Measurements from ENCODE around the gene CCDC93.

CCDC93 gene

DNA sequence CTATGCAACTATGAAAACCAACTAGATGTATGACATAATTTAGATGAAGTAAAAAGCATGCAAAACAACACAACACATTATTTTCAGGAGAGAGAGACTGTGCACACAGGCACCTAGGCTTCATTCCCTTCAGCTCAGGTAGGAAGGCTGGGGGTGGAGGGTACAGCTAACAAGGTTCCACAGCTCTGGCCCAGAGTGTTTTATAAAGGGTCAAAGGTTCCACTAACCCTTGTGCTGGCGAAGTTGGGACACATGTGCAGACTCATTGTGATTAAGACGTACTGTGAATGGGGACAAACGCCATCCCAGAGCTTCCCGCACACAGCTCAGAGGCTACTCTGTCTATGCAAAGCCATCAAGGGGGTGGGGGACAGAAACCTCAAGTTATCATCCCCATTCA, 19.1 kb downstream of the CCDC93 start:
- no peak overlapping the region for H3K4me3 ChIP-seq (ENCODE audit: low read depth, low read length)
- TF ChIP-seq CTCF (IDR thresholded peaks at IDR 0.05; ENCODE audit: low read depth, low read length) (no peak), MYC (IDR thresholded peaks at IDR 0.05; ENCODE audit: low read depth, low read length) (no peak), POLR2A (IDR thresholded peaks at IDR 0.05; ENCODE audit: extremely low read depth, insufficient read length) (no peak)
- TF ChIP-seq, protein P1, sequence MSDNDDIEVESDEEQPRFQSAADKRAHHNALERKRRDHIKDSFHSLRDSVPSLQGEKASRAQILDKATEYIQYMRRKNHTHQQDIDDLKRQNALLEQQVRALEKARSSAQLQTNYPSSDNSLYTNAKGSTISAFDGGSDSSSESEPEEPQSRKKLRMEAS (IDR thresholded peaks at IDR 0.05; ENCODE audit: low read depth, low read length) = no peak

GRCh38 chr2:117989854-117990438, 23.9 kb downstream of the CCDC93 start:
- DNase-seq (ENCODE audit: low read depth) = no peak
- TF ChIP-seq, protein P1 (IDR thresholded peaks at IDR 0.05; ENCODE audit: low read depth, low read length) = no peak
- TF ChIP-seq CTCF (IDR thresholded peaks at IDR 0.05; ENCODE audit: low read depth, low read length) (no peak), POLR2A (IDR thresholded peaks at IDR 0.05; ENCODE audit: extremely low read depth, insufficient read length) (no peak), MYC (IDR thresholded peaks at IDR 0.05; ENCODE audit: low read depth, low read length) (no peak)
- no peak overlapping the region for H3K4me3 ChIP-seq (ENCODE audit: low read depth, low read length)

More for the DNA sequence above, 19.1 kb downstream of the CCDC93 start:
- no peak for DNase-seq (ENCODE audit: low read depth)

DNA sequence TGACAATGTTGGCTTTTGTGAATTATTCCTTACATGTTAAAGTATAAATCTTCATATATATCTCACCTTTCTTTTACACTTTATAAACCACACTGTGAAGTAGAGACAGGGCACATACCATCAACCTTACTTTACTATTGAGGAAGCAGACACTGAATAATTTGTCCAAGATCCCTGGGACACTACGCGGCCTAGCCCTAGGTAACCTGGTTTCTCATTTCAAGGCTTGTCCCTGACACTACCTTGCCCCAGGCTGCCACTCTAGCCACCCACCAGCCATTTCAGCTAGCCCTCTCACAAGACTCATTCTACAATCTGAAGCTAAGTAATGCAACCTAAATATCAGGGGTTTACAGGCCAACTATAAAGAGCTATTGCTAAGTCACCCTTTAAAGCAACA, 26.7 kb downstream of the CCDC93 start:
- H3K4me3 ChIP-seq (ENCODE audit: low read depth, low read length) = no peak overlapping the region
- TF ChIP-seq, protein P1 (IDR thresholded peaks at IDR 0.05; ENCODE audit: low read depth, low read length) = no peak
- TF ChIP-seq MYC (IDR thresholded peaks at IDR 0.05; ENCODE audit: low read depth, low read length) = no peak
- no peak for TF ChIP-seq POLR2A (IDR thresholded peaks at IDR 0.05; ENCODE audit: extremely low read depth, insufficient read length)
- TF ChIP-seq CTCF (IDR thresholded peaks at IDR 0.05; ENCODE audit: low read depth, low read length) = no peak

GRCh38 chr2:117985092-117985491, 28.8 kb downstream of the CCDC93 start:
- TF ChIP-seq, protein P1 (IDR thresholded peaks at IDR 0.05; ENCODE audit: low read depth, low read length) = no peak
- TF ChIP-seq POLR2A (IDR thresholded peaks at IDR 0.05; ENCODE audit: extremely low read depth, insufficient read length) = no peak
- no peak for TF ChIP-seq MYC (IDR thresholded peaks at IDR 0.05; ENCODE audit: low read depth, low read length)
- TF ChIP-seq CTCF (IDR thresholded peaks at IDR 0.05; ENCODE audit: low read depth, low read length) = no peak
- H3K4me3 ChIP-seq (ENCODE audit: low read depth, low read length) = no peak overlapping the region
- no peak for DNase-seq (ENCODE audit: low read depth)

More for the DNA sequence above, 26.7 kb downstream of the CCDC93 start:
- no peak for DNase-seq (ENCODE audit: low read depth)

GRCh38 chr2:117984208-117984607, 29.7 kb downstream of the CCDC93 start:
- H3K4me3 ChIP-seq (ENCODE audit: low read depth, low read length) = no peak overlapping the region
- no peak for DNase-seq (ENCODE audit: low read depth)
- TF ChIP-seq MYC (IDR thresholded peaks at IDR 0.05; ENCODE audit: low read depth, low read length) (no peak), CTCF (IDR thresholded peaks at IDR 0.05; ENCODE audit: low read depth, low read length) (no peak), POLR2A (IDR thresholded peaks at IDR 0.05; ENCODE audit: extremely low read depth, insufficient read length) (no peak)
- TF ChIP-seq, protein P1 (IDR thresholded peaks at IDR 0.05; ENCODE audit: low read depth, low read length) = no peak
